SJSA1 (cell line): ENCODE results near the gene TAF11L2. TPM values are rescaled to one million over a fixed set of nuclear protein-coding genes. Genes with fewer than 3 reads are reported as not detected.
"Not testable (repeated sequence)": the region's sequence is repeated elsewhere in the genome, so short reads cannot be mapped to it uniquely, and the experiment has no call there.

ENCODE experiments used
- DNase-seq, 2 experiments: peaks; one replicate each; pipeline ENCODE4 v3.0.0-alpha.2; 2015 to 2020; ENCODE audit warnings: low spot score in 2 of 2, low read depth in 1 of 2
- H3K27ac ChIP-seq: fragments of 250-450 bp; sonication (Bioruptor Pico); 2 replicates; pipeline ENCODE4 v1.5.1; 2020; ENCODE audit warnings: mild to moderate bottlenecking, moderate library complexity
- H3K27me3 ChIP-seq: fragments of 250-450 bp; sonication (Bioruptor Pico); replicated peaks from 2 replicates; pipeline ENCODE4 v1.5.1; 2020; ENCODE audit warnings: mild to moderate bottlenecking, moderate library complexity
- H3K36me3 ChIP-seq: fragments of 250-450 bp; sonication (Bioruptor Pico); 2 replicates; pipeline ENCODE4 v1.5.1; 2020; ENCODE audit warnings: mild to moderate bottlenecking
- H3K4me1 ChIP-seq: fragments of 250-450 bp; sonication (Bioruptor Pico); replicated peaks from 2 replicates; pipeline ENCODE4 v1.6.1; 2021; ENCODE audit warnings: mild to moderate bottlenecking
- H3K4me3 ChIP-seq: fragments of 250-450 bp; sonication (Bioruptor Pico); 2 replicates; pipeline ENCODE4 v1.5.1; 2020; ENCODE audit warnings: mild to moderate bottlenecking
- H3K9me3 ChIP-seq: fragments of 250-450 bp; sonication (Bioruptor Pico); replicated peaks from 2 replicates; pipeline ENCODE4 v1.5.1; 2020; ENCODE audit warnings: mild to moderate bottlenecking
- total RNA-seq: library from RNA; depleted of rRNA; stranded (reverse); fragments of >200 nt; shearing (Covaris generic); gene quantifications from 2 replicates; pipeline ENCODE4 v1.2.3, GENCODE V29; 2014; rRNA removed

The TAF11L2 gene
- total RNA-seq, 1 experiment from 2014 or later = not detected

- not testable (repeated sequence) for H3K36me3 ChIP-seq, H3K9me3 ChIP-seq, DNase-seq, H3K4me1 ChIP-seq, H3K27me3 ChIP-seq, H3K27ac ChIP-seq, H3K4me3 ChIP-seq
Measured at GRCh38 chr5:17491257-17491656, 6.8 kb upstream of the TAF11L2 start.

- Histone ChIP-seq H3K9me3 (no peaks in the 10 kb centered on the region), H3K27me3 (no peaks in the 10 kb centered on the region), H3K36me3 (no peaks in the 10 kb centered on the region), H3K27ac (no peak overlapping the region), H3K4me1 (no peaks in the 10 kb centered on the region), H3K4me3 (no peak overlapping the region)
- DNase-seq = no peak
Measured at GRCh38 chr5:17492770-17493169, 5.3 kb upstream of the TAF11L2 start.

GRCh38 chr5:17497446-17497845 lies 585 bp upstream of the TAF11L2 start:
- H3K4me1 ChIP-seq = no peaks in the 10 kb centered on the region; the same call in 1 of the 2 replicates
- DNase-seq = no peak

GRCh38 chr5:17511775-17512325 lies 13.8 kb downstream of the TAF11L2 start:
- H3K36me3 ChIP-seq = no peaks in the 10 kb centered on the region
- no peaks in the 10 kb centered on the region for H3K27me3 ChIP-seq
- H3K9me3 ChIP-seq = no peaks in the 10 kb centered on the region
- H3K4me3 ChIP-seq = no peak overlapping the region
- DNase-seq = no peak
- H3K27ac ChIP-seq = no peak overlapping the region
- H3K4me1 ChIP-seq = no peaks in the 10 kb centered on the region

More at GRCh38 chr5:17497446-17497845, 585 bp upstream of the TAF11L2 start:
- H3K4me3 ChIP-seq = no peak overlapping the region
- no peak overlapping the region for H3K27ac ChIP-seq
- no peaks in the 10 kb centered on the region for H3K9me3 ChIP-seq
- H3K27me3 ChIP-seq = no peaks in the 10 kb centered on the region
- no peaks in the 10 kb centered on the region for H3K36me3 ChIP-seq

- not testable (repeated sequence) for H3K27ac ChIP-seq, H3K27me3 ChIP-seq, H3K4me1 ChIP-seq, H3K4me3 ChIP-seq, H3K9me3 ChIP-seq, DNase-seq, H3K36me3 ChIP-seq
Measured at GRCh38 chr5:17517526-17517925, 19.5 kb downstream of the TAF11L2 start.

GRCh38 chr5:17518067-17518466 lies 20.0 kb downstream of the TAF11L2 start, which contains the start of gene TAF11L3:
TAF11L3 (plus strand) TSS chr5:17518367.
- not testable (repeated sequence) for H3K27me3 ChIP-seq, H3K27ac ChIP-seq, H3K9me3 ChIP-seq, H3K4me3 ChIP-seq, H3K36me3 ChIP-seq, H3K4me1 ChIP-seq, DNase-seq

GRCh38 chr5:17519508-17519907 lies 21.5 kb downstream of the TAF11L2 start:
- H3K4me1 ChIP-seq, H3K27me3 ChIP-seq, H3K27ac ChIP-seq, DNase-seq, H3K4me3 ChIP-seq, H3K9me3 ChIP-seq, H3K36me3 ChIP-seq: not testable (repeated sequence)

GRCh38 chr5:17521501-17521900 lies 23.5 kb downstream of the TAF11L2 start, which contains the start of gene TAF11L4:
TAF11L4 (plus strand) TSS chr5:17521801.
- not testable (repeated sequence) for H3K4me1 ChIP-seq, H3K27me3 ChIP-seq, H3K4me3 ChIP-seq, H3K9me3 ChIP-seq, DNase-seq, H3K27ac ChIP-seq, H3K36me3 ChIP-seq

- not testable (repeated sequence) for H3K4me1 ChIP-seq, DNase-seq, H3K27ac ChIP-seq, H3K4me3 ChIP-seq, H3K36me3 ChIP-seq, H3K27me3 ChIP-seq, H3K9me3 ChIP-seq
Measured at GRCh38 chr5:17524935-17525334, 26.9 kb downstream of the TAF11L2 start, which contains the start of gene TAF11L5. TAF11L5 (plus strand) TSS chr5:17525235.

- not testable (repeated sequence) for H3K9me3 ChIP-seq, H3K36me3 ChIP-seq, H3K4me3 ChIP-seq, H3K27ac ChIP-seq, H3K4me1 ChIP-seq, DNase-seq, H3K27me3 ChIP-seq
Measured at GRCh38 chr5:17526504-17526903, 28.5 kb downstream of the TAF11L2 start.

- not testable (repeated sequence) for H3K9me3 ChIP-seq, DNase-seq, H3K27me3 ChIP-seq, H3K4me1 ChIP-seq, H3K4me3 ChIP-seq, H3K27ac ChIP-seq, H3K36me3 ChIP-seq
Measured at GRCh38 chr5:17528369-17528768, 30.3 kb downstream of the TAF11L2 start, which contains the start of gene TAF11L6. TAF11L6 (plus strand) TSS chr5:17528669.

Other genes starting within 250 kb of the TAF11L2 start
- gene TAF11L3, start 20.1 kb downstream of the TAF11L2 start, total RNA-seq = not detected in 2 replicates
- gene TAF11L4, start 23.6 kb downstream of the TAF11L2 start, total RNA-seq = not detected in 2 replicates
- not detected in 2 replicates for gene TAF11L5, start 27.0 kb downstream of the TAF11L2 start, total RNA-seq
- not detected in 2 replicates for gene TAF11L6, start 30.4 kb downstream of the TAF11L2 start, total RNA-seq
- gene TAF11L7, start 87.5 kb downstream of the TAF11L2 start, total RNA-seq = not detected in 2 replicates
- gene TAF11L8, start 92.7 kb downstream of the TAF11L2 start, total RNA-seq = not detected in 2 replicates
- gene TAF11L9, start 96.2 kb downstream of the TAF11L2 start, total RNA-seq = not detected in 2 replicates
- gene TAF11L10, start 99.6 kb downstream of the TAF11L2 start, total RNA-seq = not detected in 2 replicates
- not detected in 2 replicates for gene TAF11L11, start 106.0 kb downstream of the TAF11L2 start, total RNA-seq
- gene TAF11L12, start 112.2 kb downstream of the TAF11L2 start, total RNA-seq = not detected in 2 replicates
- not detected in 2 replicates for gene TAF11L13, start 133.9 kb downstream of the TAF11L2 start, total RNA-seq
- not detected in 2 replicates for gene TAF11L14, start 136.2 kb downstream of the TAF11L2 start, total RNA-seq